HuH-7 (cell line): ENCODE data around the gene SH3TC1.

Experiments used
- DNase-seq: peaks from one replicate; pipeline ENCODE4 v3.0.0; 2011; ENCODE audit warnings: low spot score

Gene SH3TC1

DNA sequence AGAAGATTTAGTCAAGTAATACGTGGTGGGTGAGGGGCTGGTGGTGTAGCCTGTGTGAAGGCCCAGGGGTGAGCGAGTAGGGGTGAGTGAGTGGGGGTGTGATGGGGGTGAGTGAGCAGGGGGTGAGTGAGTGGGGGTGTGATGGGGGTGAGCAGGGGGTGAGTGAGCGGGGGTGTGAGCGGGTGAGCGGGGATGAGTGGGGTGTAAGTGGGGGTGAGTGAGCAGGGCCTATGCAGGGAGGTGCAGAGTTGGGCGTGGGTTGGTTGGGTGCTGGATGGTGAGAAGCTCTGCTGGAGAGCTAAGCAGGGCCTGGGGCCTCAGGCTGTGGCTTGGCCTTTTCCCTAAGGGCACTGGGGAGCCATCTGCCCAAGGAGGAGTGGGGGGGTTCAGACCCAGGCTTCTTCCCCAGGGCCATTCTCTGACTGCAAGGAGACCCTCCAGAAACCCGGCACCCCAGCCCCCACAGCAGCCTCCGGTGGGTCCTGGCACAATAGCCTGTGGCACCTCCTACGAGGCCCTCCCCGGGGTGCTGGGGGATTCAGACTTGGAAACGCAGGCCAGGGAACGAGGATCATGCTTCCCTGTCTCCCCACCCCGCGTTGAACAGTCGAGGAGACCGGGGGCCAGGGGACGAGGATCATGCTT lies 30.4 kb downstream of the SH3TC1 start:
- DNase-seq: no peak

DNA sequence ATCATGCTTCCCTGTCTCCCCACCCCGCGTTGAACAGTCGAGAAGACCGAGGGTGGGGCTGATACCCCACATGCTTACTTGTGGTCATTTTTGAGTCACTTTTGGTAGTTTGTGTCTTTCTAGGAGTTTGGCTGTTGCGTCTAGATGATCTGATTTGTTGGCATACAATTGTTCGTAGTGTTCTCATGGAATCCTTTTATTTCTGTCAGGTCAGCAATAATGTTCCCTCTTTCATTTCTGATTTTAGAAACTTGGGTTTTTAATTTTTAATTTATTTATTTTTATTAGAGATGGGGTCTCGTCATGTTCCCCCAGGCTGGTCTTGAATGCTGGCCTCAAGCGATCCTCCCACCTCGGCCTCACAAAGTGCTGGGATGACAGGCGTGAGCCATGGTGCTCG lies 30.9 kb downstream of the SH3TC1 start:
- no peak for DNase-seq

DNA sequence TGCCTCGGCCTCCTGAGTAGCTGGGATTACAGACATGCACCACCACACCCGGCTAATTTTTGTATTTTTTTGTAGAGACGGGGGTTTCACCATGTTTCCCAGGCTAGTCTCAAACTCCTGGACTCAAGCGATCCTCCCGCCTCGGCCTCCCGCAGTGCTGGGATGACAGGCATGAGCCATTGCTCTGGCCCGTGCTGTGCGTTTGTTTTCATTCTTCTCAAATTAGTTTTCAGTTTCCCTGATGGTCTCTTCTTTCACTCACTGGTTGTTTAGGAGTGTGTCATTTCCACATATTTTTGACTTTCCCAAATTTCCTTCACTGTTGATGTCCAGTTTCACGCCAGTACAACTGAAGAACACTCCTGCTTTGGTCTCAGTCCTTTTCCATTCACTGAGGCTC lies 31.8 kb downstream of the SH3TC1 start:
- DNase-seq: no peak

DNA sequence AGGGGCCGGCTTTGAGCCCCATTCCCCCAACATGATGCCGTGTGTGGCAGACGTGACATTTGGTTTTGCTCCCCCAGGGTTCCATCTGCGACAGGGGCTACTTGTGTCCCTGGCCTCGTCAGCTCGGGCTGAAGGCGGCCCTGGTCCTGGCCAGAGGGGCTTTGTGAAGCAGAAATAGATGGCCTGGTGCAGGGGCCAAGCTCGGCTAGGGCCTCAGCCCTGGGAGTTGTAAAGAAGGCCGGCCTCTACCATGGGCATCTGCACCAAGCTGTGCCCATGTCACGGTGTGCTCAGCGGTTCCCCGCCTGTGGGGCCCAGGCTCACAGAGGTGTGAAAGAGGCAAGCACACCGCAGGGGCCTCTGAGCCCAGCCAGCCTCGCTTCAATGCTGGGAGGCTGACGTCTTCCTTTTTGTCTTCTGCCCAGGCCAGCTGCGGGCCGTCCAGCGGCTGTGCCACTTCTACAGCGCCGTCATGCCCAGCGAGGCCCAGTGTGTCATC lies 32.5 kb downstream of the SH3TC1 start:
- no peak for DNase-seq

DNA sequence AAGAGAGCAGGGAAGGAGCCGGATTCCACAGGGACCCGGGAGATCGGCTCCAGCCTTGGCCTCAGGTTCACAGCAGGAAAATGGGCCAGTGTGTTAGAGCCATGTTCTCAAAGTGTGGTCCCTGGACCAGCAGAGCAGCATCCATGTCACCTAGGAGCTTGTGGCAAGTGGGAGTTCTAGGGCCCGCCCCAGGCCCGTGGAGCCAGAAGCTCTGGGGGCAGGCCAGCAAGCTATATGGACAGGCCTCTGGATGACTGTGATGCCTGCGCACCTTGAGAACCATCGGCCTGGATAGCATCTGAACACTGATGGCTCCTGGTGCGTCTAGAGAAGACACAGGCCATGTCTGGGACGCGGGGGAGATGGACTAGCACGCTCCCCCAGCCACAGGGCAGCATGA lies 33.7 kb downstream of the SH3TC1 start:
- DNase-seq: no peak

DNA sequence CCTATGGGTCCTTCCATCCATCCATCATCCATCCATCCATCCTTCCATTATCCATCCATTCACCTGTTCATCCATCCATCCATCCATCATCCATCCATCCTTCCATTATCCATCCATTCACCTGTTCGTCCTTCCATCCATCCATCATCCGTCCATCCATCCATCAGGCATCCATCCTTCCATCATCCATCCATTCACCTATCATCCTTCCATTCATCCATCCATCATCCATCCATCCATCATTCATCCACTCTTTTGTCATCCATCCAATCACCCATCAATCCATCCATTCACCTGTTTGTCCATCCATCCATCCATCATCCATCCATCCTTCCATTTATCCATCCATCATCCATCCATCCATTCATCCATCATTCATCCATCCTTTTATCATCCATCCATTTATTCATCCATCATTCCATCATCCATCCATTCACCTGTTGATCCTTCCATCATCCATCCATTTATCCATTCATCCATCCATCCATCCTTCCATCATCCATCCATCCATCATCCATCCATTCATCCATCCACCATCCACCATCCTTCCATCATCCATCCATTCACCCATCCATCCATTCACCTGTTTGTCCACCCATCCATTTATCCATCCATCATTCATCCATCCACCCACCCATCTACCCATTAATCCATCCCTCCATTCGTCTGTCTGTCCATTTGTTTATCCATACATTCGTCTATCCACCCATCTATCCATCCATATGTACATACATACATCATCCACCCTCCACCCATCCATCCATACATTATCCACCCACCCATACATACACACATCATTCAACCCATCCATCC lies 34.8 kb downstream of the SH3TC1 start:
- no peak for DNase-seq

DNA sequence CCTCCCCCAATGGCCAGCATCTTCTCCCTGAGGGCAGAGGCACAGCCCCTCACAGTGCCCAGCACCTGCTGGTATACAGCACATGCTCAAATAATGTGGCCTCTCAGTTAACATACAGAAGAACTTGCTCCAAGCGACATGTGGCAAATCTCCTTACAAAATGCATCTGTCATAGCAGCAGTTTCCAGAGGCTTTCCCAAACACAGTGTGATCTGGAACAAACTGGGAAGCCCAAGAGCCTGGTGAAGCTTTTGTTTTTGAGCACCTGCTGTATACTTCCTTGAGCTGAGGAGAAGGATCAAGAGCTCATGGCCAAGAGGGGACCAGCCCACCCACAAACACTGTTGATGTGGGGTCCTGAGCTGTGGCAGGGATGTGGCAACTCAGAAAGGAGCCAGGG lies 35.6 kb downstream of the SH3TC1 start:
- no peak for DNase-seq

DNA sequence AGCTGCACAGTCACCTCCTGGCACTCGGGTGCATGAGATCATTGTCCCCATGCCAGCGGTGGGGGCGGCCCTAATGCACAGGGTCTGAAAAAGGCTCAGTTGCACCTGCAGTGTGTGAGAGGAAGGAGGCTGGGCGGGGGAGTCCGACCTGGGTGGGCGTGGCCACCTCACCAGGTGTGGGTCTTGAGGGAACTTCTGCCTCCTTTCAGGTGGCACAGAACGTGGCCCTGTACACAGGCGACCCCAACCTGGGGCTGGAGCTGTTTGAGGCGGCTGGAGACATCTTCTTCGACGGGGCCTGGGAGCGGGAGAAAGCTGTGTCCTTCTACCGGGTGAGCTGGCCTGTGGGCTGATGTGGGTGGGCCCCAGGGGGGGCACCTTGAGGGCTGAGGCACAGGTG lies 36.1 kb downstream of the SH3TC1 start:
- DNase-seq: no peak

DNA sequence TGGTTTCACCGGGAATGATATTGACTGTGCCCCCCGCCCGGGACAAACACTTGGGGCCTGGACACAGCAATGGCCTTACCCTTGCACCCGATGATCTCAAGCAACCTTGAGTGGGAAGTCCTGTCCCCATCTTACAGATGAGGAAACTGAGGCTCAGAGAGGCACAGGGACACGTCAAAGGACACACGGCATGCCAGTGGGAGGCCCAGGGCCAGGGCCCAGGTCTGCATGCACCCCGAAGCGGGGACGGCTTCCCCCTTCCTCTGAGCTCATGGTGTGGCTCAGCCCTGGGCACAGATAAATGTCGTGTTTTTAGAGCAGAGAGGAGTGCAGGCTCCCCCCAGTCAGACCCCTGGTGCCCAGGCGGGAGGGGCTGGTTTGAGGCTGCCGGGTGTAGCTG lies 36.6 kb downstream of the SH3TC1 start:
- no peak for DNase-seq

DNA sequence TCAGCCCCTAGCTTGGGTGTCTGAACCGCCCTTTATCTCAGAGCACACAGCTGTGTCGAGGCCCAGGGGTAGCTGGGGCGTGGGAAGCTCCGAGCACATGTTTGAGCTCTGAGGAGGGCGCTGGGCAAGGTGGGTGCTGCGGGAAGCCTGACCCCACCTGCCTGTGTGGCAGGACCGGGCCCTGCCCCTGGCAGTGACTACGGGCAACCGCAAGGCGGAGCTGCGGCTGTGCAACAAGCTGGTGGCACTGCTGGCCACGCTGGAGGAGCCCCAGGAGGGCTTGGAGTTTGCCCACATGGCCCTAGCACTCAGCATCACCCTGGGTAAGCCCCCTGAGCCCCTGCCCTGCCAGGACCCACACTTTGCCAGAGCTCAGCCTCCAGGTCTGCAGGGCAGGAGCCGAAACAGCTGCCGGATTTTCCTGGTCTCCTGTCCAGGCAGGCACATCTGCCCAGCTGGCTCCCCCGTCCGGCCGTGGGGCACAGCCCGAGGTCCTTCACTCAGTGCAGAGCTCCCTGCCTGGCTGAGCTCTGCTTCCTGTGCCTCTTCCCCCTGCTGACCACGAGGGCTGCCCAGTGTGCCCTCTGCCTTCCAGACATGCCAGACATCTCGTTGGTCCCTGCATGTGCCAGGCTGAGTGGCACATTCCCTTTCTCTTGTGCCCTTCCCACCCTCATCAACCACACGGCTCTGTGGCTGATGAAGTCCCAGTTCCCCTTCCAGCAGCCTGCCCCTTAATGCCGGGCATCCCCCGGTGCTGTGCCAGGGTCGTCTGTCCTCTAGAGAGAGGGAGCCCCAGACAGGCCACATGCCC lies 37.2 kb downstream of the SH3TC1 start:
- no peak for DNase-seq

DNA sequence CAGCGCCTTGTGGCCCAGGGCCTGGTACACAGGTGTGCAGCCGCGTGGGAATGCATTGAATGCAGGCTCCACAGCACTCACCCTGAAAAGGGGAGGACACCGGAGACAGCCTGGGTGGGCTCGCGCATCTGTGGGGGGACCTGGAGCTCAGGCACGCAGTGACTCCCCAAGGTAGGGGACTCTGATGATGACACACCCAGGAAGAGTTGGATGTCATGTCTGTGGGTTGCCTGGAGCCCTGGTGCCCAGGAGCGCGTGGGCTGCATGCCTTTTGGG lies 37.8 kb downstream of the SH3TC1 start:
- no peak for DNase-seq

DNA sequence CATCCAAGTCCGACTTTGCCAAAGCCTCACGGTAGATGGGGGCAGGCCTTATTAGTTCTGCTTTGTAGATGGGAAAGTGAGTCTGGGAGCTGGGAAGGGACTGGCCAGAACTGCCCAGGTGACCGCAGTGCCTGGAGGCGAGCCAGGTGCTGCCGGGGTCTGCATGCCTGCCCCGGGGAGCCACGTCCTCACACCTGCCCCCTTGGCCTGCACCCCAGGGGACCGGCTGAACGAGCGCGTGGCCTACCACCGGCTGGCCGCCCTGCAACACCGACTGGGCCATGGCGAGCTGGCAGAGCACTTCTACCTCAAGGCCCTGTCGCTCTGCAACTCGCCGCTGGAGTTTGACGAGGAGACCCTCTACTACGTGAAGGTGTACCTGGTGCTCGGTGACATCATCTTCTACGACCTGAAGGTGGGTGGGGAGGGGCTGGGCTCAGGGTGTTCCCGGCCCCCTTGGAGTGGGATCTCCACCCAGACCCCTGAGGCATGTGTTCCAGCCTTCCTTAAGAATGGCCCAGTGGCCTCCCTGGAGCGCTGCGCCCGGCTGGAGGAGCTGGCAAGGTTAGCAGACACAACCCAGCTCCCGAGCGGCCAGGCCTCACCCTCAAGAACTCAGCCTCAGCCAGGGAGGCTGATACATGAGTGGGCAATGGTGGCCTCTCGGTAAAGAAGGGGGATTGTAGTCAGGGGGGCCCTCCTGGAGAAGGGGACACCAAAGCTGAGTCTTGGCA lies 38.3 kb downstream of the SH3TC1 start:
- DNase-seq: no peak

DNA sequence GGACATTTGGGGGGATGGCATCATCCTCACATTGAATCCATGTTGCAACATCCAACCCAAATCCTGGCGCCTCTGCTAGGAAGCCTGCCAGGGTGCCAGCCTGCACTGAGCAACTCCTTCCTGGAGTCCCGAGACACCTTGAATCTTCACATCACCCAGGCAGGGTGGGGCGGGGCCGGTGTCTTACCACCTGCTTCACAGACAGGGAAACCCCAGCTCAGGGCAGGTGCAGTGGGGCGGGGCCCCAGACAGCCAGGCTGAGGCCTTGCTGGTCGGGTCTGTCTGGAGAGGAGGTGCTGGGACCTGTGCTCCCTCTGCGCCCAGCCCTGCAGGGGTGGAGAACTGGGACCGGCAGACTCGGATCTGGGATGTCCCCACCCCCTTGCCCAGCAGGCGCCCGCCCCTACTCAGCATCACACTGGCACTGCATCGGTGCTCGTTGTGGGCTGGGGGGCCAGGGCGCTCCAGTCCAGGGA lies 39.0 kb downstream of the SH3TC1 start:
- no peak for DNase-seq

DNA sequence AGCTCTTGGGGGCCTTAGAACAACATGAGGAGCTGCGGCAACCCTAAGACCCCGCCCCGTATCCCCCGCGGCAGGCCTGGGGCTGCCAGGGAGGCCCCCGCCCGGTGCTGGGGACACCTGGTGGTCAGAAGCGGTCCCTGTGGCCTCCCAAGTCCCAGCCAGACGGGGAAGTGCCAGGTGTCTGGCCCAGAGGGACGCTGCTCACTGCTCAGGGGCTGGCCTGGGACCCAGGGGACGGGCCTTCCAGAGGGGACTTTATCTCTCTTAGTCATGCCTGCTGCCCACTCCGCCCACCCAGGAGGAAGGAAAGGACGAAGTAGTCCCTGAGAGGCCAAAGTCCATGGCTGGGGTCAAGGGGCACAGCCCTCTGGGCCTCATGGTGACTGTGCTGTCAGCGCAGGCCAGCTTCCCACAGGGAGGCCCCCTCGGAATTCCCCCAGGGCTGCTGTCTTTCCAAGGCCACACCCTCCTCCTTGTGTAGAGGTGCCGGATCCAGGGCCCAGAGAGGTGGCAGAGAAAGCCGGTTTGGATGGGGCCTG lies 39.5 kb downstream of the SH3TC1 start:
- DNase-seq: peak; percentile 89

DNA sequence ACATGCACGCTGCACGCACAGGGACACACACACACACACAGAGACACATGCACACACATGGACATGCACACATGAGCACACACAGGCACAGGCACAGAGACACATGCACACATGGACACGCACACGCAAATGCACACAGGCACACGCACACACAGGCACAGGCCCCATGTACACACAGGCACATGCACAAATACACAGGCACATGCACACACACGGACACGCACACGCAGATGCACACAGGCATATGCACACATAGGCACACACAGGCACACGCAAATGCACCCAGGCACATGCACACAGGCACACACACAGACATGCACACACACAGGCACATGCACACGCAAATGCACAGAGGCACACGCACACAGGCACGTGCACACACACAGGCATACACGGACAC lies 40.1 kb downstream of the SH3TC1 start:
- no peak for DNase-seq

DNA sequence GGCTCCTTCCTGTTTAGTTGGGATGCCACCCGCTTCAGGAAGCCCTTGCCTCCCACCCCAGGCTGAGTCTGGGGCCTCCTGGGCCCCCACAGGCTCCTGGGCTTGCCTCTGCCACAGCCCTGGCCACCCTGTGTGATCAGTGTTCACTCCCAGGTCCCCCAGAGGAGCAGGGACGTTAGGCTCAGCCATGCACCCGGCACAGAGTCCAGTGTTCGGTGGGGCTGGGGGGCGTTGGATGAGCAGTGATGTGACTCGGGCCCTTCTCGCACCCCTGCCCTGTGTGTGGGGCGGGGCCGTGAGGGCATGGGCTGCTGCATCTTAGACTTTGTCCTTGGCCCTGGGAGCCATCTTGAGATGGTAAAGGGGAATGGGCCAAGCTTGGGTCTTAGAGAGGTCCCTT lies 40.6 kb downstream of the SH3TC1 start:
- no peak for DNase-seq

DNA sequence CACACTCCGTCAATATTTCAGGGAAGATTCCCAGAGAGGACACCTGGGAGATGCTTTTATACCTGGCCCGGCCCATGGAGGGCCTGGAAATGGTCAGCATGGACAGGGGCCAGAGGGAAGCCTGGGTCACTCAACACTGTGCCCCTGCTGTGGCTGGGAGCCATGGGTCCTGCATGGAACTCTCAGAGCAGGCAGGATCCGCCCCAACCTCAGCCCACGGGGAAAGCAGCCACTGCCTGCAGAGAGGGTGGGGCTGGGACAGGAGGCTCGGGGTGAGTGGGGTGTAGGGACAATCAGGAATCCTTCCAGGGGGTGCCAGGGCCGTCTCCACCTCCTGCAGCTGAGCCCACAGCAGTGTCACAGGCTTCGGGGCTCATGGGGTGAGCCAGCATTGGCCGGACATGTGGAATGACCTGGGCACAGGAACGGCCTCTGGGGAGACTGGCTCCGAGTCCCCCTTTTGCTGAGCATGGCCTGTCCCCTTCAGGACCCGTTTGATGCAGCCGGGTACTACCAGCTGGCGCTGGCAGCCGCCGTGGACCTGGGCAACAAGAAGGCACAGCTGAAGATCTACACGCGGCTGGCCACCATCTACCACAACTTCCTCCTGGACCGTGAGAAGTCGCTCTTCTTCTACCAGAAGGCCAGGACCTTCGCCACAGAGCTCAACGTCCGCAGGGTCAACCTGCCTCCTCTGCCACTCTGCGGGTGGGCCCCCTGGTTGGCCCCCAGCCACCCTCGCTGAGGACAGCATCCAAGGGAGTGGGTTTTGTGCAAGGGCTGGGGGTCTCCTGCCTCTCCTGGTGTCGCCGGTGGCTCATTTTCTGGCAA lies 41.3 kb downstream of the SH3TC1 start:
- no peak for DNase-seq

DNA sequence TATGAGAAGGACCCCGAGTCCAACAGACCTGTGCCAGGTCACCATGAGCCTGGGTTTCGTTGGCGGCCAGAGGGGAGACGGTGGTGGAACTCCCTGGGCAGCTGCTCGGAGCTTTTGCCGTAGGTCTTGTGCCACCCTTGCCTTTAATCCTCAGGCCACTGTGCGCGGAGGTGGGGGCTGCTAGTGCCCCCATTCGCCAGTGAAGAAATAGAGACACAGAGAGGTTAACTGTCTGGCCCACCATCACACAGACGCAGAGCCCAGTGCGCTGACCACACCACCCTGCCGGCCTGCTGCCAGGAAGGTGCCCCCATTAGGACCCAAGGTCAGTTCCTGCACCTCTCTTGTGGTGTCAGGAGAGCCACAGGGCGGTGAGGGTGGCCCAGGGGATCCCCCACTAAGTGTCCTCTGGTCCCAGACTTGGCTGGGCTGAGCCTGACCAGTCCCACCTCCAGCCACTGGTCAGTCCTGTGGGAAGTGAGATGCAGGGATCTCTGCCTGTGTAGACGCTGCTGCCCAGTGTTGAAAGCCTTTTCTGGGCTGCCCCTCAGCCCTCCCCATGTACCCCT lies 42.2 kb downstream of the SH3TC1 start:
- DNase-seq: no peak

DNA sequence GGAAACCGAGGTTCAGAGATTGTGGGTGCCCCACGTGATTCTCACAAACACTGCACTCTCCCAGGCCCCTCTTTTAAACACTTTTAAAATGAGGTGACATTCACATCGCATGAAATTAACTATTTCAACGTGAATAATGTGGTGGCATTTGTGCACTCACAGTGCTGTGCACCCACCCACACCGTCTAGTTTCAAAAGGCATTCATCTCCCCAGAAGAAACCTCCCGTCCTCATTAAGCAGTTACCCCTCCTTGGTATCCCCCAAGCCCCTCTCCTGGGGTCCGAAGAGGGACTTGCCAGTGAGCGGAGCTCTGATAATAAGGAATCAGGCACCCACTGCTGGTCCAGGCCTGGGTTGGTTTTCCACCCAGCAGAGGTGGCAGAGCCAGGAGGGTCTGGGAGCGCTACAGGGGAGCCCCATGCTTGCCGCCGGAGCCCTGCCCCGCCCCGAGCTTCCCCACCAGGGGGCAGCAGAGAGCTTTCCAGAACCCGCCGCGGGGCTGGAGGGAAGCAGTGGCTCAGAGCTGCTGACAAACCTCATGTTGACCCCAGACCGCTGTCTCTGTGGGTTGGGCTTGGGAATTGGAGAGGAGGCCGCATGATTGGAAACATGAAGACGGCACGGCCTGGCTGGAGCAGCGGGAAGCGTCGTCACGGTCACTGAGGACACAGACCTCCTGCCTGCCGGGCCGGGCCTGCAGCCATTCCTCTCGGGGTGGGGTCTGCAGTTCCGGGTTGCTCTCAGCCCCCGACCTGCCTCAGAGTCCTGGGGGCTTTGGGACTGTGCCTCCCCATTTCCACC lies 43.0 kb downstream of the SH3TC1 start:
- DNase-seq: peak; percentile 98
